WERI-Rb-1 (cell line): ENCODE data around the gene UTF1.

Experiments used
- DNase-seq: peaks from one replicate; pipeline ENCODE4 v3.0.0-alpha.2; 2020
- H3K27ac ChIP-seq: fragments of 250-450 bp; sonication (Bioruptor Pico); 2 replicates; pipeline ENCODE4 v1.5.1; 2020; ENCODE audit warnings: mild to moderate bottlenecking, moderate library complexity
- H3K27me3 ChIP-seq: fragments of 250-450 bp; sonication (Bioruptor Pico); 2 replicates; pipeline ENCODE4 v1.5.1; 2021; ENCODE audit warnings: mild to moderate bottlenecking, low read depth, moderate library complexity; ENCODE audit not compliant: insufficient read depth, severe bottlenecking
- H3K36me3 ChIP-seq: fragments of 250-450 bp; sonication (Bioruptor Pico); 2 replicates; pipeline ENCODE4 v1.5.1; 2020; ENCODE audit warnings: mild to moderate bottlenecking, moderate library complexity
- H3K4me3 ChIP-seq: 2 replicates; pipeline ENCODE4 v1.5.1; 2011; ENCODE audit warnings: low read depth, mild to moderate bottlenecking, control low read depth, low read length
- H3K9me3 ChIP-seq: fragments of 250-450 bp; sonication (Bioruptor Pico); 2 replicates; pipeline ENCODE4 v1.5.1; 2021; ENCODE audit warnings: mild to moderate bottlenecking, moderate library complexity; ENCODE audit not compliant: severe bottlenecking
- CTCF ChIP-seq: IDR thresholded peaks from 2 replicates; pipeline ENCODE4 v1.5.1; 2011; ENCODE audit warnings: low read depth, mild to moderate bottlenecking, control low read depth, inconsistent platforms, low read length

UTF1 gene

DNA sequence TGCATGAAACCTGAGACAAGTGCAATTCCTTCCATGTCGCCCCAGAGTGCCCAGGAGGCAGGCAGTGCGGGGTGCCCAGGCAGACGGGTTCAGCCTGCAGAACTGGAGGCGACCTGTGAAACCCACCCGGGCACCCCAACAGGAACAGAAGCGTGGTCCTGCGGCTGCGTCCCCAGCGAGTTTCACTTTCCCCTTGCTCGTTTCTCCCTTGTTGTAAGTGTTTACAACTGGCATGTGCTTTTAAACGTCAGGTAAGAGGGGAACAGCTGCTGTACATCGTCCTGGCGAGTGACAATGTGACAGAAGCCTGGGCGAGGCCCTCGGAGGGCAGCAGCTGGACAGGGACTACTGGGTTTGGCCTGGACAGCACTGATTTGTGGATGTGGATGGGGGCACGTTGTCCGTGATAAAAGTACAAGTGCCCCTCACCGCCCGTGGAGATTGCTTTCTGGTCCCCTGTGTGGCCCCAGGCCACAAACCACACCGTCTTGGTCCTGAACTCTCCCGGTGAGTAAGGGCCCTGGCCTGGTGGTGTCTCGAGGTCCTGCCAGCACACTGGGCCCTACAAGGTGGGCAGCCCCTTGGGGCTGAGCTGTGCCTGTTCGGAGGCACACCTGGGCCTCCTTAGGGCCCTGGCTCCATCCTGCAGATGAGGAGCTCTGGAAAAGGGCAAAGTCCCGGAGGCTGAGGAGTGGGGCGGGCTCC lies 11.6 kb downstream of the UTF1 start:
- no peaks in the 10 kb centered on the region for H3K9me3 ChIP-seq
- DNase-seq, result no peak
- H3K4me3 ChIP-seq, result no peak overlapping the region
- H3K36me3 ChIP-seq, result no peaks in the 10 kb centered on the region
- peaks cover 8% of the 10 kb centered on the region for H3K27me3 ChIP-seq
- H3K27ac ChIP-seq, result no peak overlapping the region
- TF ChIP-seq CTCF, result no peak

- Histone ChIP-seq H3K36me3 (no peaks in the 10 kb centered on the region), H3K27me3 (no peaks in the 10 kb centered on the region), H3K9me3 (no peaks in the 10 kb centered on the region), H3K4me3 (no peak overlapping the region), H3K27ac (no peak overlapping the region)
- no peak for DNase-seq
- no peak for TF ChIP-seq CTCF
Observed at GRCh38 chr10:133242611-133243356, 12.8 kb downstream of the UTF1 start.

GRCh38 chr10:133243593-133243992 lies 13.6 kb downstream of the UTF1 start:
- Histone ChIP-seq H3K27ac (no peak overlapping the region), H3K27me3 (no peaks in the 10 kb centered on the region), H3K9me3 (no peaks in the 10 kb centered on the region), H3K36me3 (no peaks in the 10 kb centered on the region), H3K4me3 (no peak overlapping the region)
- no peak for DNase-seq
- TF ChIP-seq CTCF, result no peak

GRCh38 chr10:133245439-133246235 lies 15.6 kb downstream of the UTF1 start:
- H3K36me3 ChIP-seq, result no peaks in the 10 kb centered on the region
- H3K4me3 ChIP-seq, result no peak overlapping the region
- TF ChIP-seq CTCF, result no peak
- DNase-seq, result peak; percentile 91
- H3K27me3 ChIP-seq, result no peaks in the 10 kb centered on the region
- peak overlapping the region; percentile 71 for H3K27ac ChIP-seq
- H3K9me3 ChIP-seq, result no peaks in the 10 kb centered on the region

DNA sequence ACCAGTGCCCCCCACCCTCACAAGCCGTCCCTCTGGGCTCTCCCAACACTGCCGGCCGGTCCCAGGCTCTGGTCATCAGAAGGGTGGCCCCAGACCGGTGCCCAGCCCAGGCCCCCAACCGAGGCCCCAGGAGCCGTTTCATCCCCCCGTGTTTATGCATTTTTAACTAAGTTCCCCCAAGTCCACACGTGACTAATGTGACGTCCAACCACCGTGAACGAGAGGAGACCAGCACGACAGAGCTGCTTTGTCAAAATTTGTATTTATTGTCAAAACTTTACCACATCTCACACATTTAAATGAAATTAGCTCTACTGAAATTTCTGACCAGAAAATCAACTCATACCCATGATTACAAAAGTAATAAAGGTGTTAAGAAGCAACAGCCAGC lies 16.2 kb downstream of the UTF1 start:
- no peaks in the 10 kb centered on the region for H3K27me3 ChIP-seq

More for the DNA sequence above, 16.2 kb downstream of the UTF1 start:
- H3K9me3 ChIP-seq, result no peaks in the 10 kb centered on the region
- H3K36me3 ChIP-seq, result no peaks in the 10 kb centered on the region
- peak overlapping the region; percentile 71 for H3K27ac ChIP-seq
- TF ChIP-seq CTCF, result no peak
- DNase-seq, result no peak
- no peak overlapping the region for H3K4me3 ChIP-seq
